GM12878 (cell line): Measurements from ENCODE around the gene PAIP2. TPM values are rescaled to one million over a fixed set of nuclear protein-coding genes. Genes with fewer than 3 reads are reported as not detected.

Source experiments
- ATAC-seq: fragments of 200-7000 bp; cut with Tn5 transposase; 3 replicates; pipeline ENCODE4 v1.9.1; 2020; ENCODE audit warnings: mild to moderate bottlenecking, moderate library complexity
- BruUV-seq: library from RNA; stranded (reverse); fragments of 400-500 nt; replicated peaks from 2 replicates; lab custom pipeline; 2021; lab: Mats Ljungman, UMichigan
- CTCF ChIA-PET: fragments of 300-600 bp; sonication (Branson Sonifier 250); formaldehyde crosslinking; extraction: SDS; loops from one replicate; lab custom pipeline; 2021; ENCODE audit warnings: inconsistent platforms; lab: Yijun Ruan, JAX
- POLR2A ChIA-PET: fragments of 350-600 bp; formaldehyde crosslinking; extraction: SDS; loops from one replicate; lab custom pipeline; 2021; ENCODE audit warnings: inconsistent platforms; lab: Charles Lee
- RAD21 ChIA-PET: fragments of 300-600 bp; sonication (Branson Sonifier 250); formaldehyde crosslinking; loops from one replicate; lab custom pipeline; 2023; ENCODE audit warnings: antibody characterized with exemption; ENCODE audit not compliant: unreplicated experiment; lab: Charles Lee
- SMC1A ChIA-PET: fragments of 300-600 bp; sonication (Branson Sonifier 250); formaldehyde crosslinking; loops from one replicate; lab custom pipeline; 2023; ENCODE audit not compliant: unreplicated experiment, uncharacterized antibody; lab: Charles Lee
- DNase-seq: peaks from one replicate; pipeline ENCODE4 v3.0.0-alpha.2; 2011; ENCODE audit warnings: low read depth, low spot score
- FAIRE-seq: peaks from 3 replicates; lab custom pipeline; 2011; peaks lifted over from hg19 to GRCh38; lab: Jason Lieb, UNC
- H2AFZ ChIP-seq: 2 replicates; pipeline ENCODE4 v1.6.0; 2011; ENCODE audit warnings: low read depth, low read length, control low read depth; ENCODE audit not compliant: control insufficient read depth
- H3K27ac ChIP-seq: 2 replicates; pipeline ENCODE4 v1.5.1; 2011; ENCODE audit warnings: control low read depth; ENCODE audit not compliant: control insufficient read depth, insufficient read depth
- H3K27me3 ChIP-seq, 2 experiments: replicated peaks in 1 of 2; 2 replicates each; pipeline versions ENCODE4 v1.6.0 to v1.6.1; 2011; ENCODE audit warnings: low read length in 1 of 2; ENCODE audit not compliant: control insufficient read depth in 2 of 2, insufficient read depth in 2 of 2
- H3K36me3 ChIP-seq, 2 experiments: 2 replicates each; pipeline ENCODE4 v1.5.1; 2011; ENCODE audit warnings: low read length in 1 of 2; ENCODE audit not compliant: control insufficient read depth in 2 of 2, insufficient read depth in 2 of 2
- H3K4me1 ChIP-seq: 2 replicates; pipeline ENCODE4 v1.6.1; 2011; ENCODE audit warnings: mild to moderate bottlenecking, low read length, moderate library complexity, mixed read lengths; ENCODE audit not compliant: control insufficient read depth, insufficient read depth
- H3K4me2 ChIP-seq: 2 replicates; pipeline ENCODE4 v1.6.0; 2011; ENCODE audit warnings: control low read depth; ENCODE audit not compliant: control insufficient read depth, insufficient read depth
- H3K4me3 ChIP-seq: fragments of 200-600 bp; sonication (generic); 2 replicates; pipeline ENCODE4 v1.5.1; 2016
- H3K79me2 ChIP-seq: 2 replicates; pipeline ENCODE4 v1.6.0; 2011; ENCODE audit warnings: low read length; ENCODE audit not compliant: control insufficient read depth, insufficient read depth
- H3K9ac ChIP-seq: 2 replicates; pipeline ENCODE4 v1.8.0; 2011; ENCODE audit warnings: low read length, control low read depth, mixed read lengths; ENCODE audit not compliant: control insufficient read depth, insufficient read depth
- H3K9me3 ChIP-seq: replicated peaks from 3 replicates; pipeline ENCODE4 v1.5.1; 2011; ENCODE audit warnings: mild to moderate bottlenecking, low read length; ENCODE audit not compliant: control insufficient read depth, insufficient read depth
- H4K20me1 ChIP-seq: 2 replicates; pipeline ENCODE4 v1.6.0; 2011; ENCODE audit not compliant: control insufficient read depth, insufficient read depth
- POLR2AphosphoS5 ChIP-seq: IDR thresholded peaks from 2 replicates; pipeline ENCODE4 v1.6.1; 2011; ENCODE audit warnings: mild to moderate bottlenecking, low read length, inconsistent platforms
- WGBS: methylation state at CpG from one replicate; pipeline ENCODE4 v1.1.6; 2016; ENCODE audit warnings: low lambda C conversion rate; ENCODE audit not compliant: insufficient replicate concordance, insufficient coverage; ENCODE audit errors: missing lambda C conversion rate; 5-methylcytosine and 5-hydroxymethylcytosine counted together
- in situ Hi-C: fragments of 300-500 bp; cut with MboI; formaldehyde crosslinking; loops from 9 replicates; pipeline ENCODE4 v1.14.3; 2018; ENCODE audit warnings: mixed read lengths
- intact Hi-C: fragments of 100-400 bp; cut with micrococcal nuclease; formaldehyde crosslinking; loops from one replicate; pipeline ENCODE4 v1.14.2; 2022; ENCODE audit not compliant: unreplicated experiment
- polyA plus RNA-seq, 11 experiments: library from polyadenylated mRNA; depleted of rRNA in 4 of 11; unstranded in 6 of 11; stranded (reverse) in 5 of 11; fragments of >200 nt; fragmentation: Nextera tagmentation in 4 of 11; fragmentation: Illumina TruSeq in 1 of 11; extraction: Ambion mirVana in 4 of 11; extraction: Trizol in 1 of 11; gene quantifications; 1 replicate in 1 of 11; 2 replicates in 10 of 11; pipeline versions ENCODE4 v1.2.1 to v1.2.3, GENCODE V29; 2011 to 2016; ENCODE audit warnings: inconsistent platforms in 2 of 11, missing spikeins in 2 of 11, low read depth in 1 of 11
- total RNA-seq, 4 experiments: library from RNA; depleted of rRNA in 3 of 4; stranded (reverse); fragments of >200 nt in 3 of 4; fragmentation: Illumina TruSeq in 1 of 4; extraction: Trizol in 1 of 4; gene quantifications; 2 replicates each; pipeline versions ENCODE4 v1.2.1 to v1.2.3, GENCODE V29; 2013 to 2021
- TF ChIP-seq, protein P1 (sequence below): fragments of 450-650 bp; IDR thresholded peaks from 2 replicates; pipeline ENCODE4 v1.6.1; 2017; ENCODE audit warnings: mild to moderate bottlenecking

PAIP2 gene
- total and polyA plus RNA-seq, 10 of the 15 experiments (the other 5 are each of a cell fraction or from before 2014, with no cell fraction given), result 49.9 to 154 (median 102) TPM

DNA sequence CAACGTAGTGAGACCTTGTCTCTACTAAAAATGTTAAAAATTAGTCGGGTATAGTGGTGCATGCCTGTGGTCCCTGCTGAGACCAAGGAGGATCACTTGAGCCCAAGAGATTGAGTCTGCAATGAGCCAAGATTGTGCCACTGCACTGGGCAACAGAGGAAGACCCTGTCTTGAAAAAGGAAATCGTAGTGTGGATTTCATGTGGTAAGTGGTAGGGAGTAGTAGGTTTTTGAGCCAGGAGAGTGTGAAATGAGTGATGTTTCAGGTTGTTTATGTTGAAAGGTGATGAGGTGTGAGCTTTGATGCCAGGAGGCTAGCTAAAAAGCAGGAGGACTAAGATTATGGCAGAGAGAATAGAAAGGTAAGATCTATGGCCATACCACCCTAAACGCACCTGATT is 42.2 kb upstream of the PAIP2 start:
- Histone ChIP-seq H3K9ac (no peak overlapping the region), H2AFZ (no peak overlapping the region), H3K4me3 (no peak overlapping the region), H3K4me2 (peak overlapping the region; percentile 28), H3K4me1 (peaks cover 22% of the 10 kb centered on the region), H3K27ac (no peak overlapping the region), H3K79me2 (peaks cover 99% of the 10 kb centered on the region), H3K27me3 (no peaks in the 10 kb centered on the region), H4K20me1 (peaks cover 20% of the 10 kb centered on the region), H3K36me3 (no peaks in the 10 kb centered on the region), H3K9me3 (no peaks in the 10 kb centered on the region)
- FAIRE-seq (no peak), DNase-seq (no peak), ATAC-seq (peak; percentile 4)
- in situ Hi-C loops, result no loop called here
- TF ChIP-seq POLR2AphosphoS5, result peak; percentile 46; the same call in 1 of the 2 replicates
- TF ChIP-seq, protein P1, sequence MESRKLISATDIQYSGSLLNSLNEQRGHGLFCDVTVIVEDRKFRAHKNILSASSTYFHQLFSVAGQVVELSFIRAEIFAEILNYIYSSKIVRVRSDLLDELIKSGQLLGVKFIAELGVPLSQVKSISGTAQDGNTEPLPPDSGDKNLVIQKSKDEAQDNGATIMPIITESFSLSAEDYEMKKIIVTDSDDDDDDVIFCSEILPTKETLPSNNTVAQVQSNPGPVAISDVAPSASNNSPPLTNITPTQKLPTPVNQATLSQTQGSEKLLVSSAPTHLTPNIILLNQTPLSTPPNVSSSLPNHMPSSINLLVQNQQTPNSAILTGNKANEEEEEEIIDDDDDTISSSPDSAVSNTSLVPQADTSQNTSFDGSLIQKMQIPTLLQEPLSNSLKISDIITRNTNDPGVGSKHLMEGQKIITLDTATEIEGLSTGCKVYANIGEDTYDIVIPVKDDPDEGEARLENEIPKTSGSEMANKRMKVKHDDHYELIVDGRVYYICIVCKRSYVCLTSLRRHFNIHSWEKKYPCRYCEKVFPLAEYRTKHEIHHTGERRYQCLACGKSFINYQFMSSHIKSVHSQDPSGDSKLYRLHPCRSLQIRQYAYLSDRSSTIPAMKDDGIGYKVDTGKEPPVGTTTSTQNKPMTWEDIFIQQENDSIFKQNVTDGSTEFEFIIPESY, result no peak
- 24% methylated on average over 4 of the region's 4 CpGs for WGBS
- SMC1A ChIA-PET, result interaction anchor here (0.7 to 2.0 kb wide), 7 partner anchors 10 to 32 kb away, joined by 3 to 10 read pairs (median 4); no protein-coding TSS in a partner anchor
- BruUV-seq, result no TSS peak
- POLR2A ChIA-PET, result interaction anchor here (0.5 to 1.6 kb wide), 4 partner anchors 24 to 45 kb away, joined by 3 to 8 read pairs (median 4); no protein-coding TSS in a partner anchor
- RAD21 ChIA-PET, result interaction anchor here (0.8 to 3.2 kb wide), 4 partner anchors 23 to 48 kb away, joined by 3 to 12 read pairs (median 6); partner anchors contain the start of gene PAIP2
- intact Hi-C loops, result no loop called here
- CTCF ChIA-PET, result interaction anchor here (1.0 to 1.7 kb wide), 4 partner anchors 13 to 48 kb away, joined by 3 to 13 read pairs (median 6); no protein-coding TSS in a partner anchor
